Activated CD8-positive, alpha-beta T cell treated with anti-CD3 and anti-CD28 coated beads for 36 hours (primary cell): Measurements from ENCODE around the gene DECR2. TPM values are rescaled to one million over a fixed set of nuclear protein-coding genes. Genes with fewer than 3 reads are reported as not detected.
"Not testable (repeated sequence)": the region's sequence is repeated elsewhere in the genome, so short reads cannot be mapped to it uniquely, and the experiment has no call there.

Source experiments
- ATAC-seq: fragments of 200-7000 bp; cut with Tn5 transposase; one replicate; pipeline ENCODE4 v1.10.0; 2021; ENCODE audit warnings: mild to moderate bottlenecking, moderate library complexity
- CTCF ChIA-PET: fragments of 350-600 bp; sonication (Branson Sonifier 250); formaldehyde crosslinking; loops from one replicate; lab custom pipeline; 2021; ENCODE audit warnings: antibody characterized with exemption; lab: Charles Lee
- POLR2A ChIA-PET: fragments of 350-600 bp; sonication (Branson Sonifier 250); formaldehyde crosslinking; loops from one replicate; lab custom pipeline; 2021; ENCODE audit warnings: antibody characterized with exemption; lab: Charles Lee
- DNase-seq: peaks from one replicate; pipeline ENCODE4 v3.0.0-alpha.2; 2020
- H3K27ac Mint-ChIP-seq: one replicate; pipeline ENCODE4 v1.8.0; 2021; ENCODE audit warnings: mild to moderate bottlenecking, mixed read lengths
- H3K27me3 Mint-ChIP-seq: one replicate; pipeline ENCODE4 v1.8.0; 2021; ENCODE audit warnings: mixed read lengths
- H3K36me3 Mint-ChIP-seq: one replicate; pipeline ENCODE4 v1.8.0; 2021; ENCODE audit warnings: low read depth, mixed read lengths
- H3K4me1 Mint-ChIP-seq: one replicate; pipeline ENCODE4 v1.8.0; 2021; ENCODE audit warnings: low read depth, mixed read lengths
- H3K4me3 Mint-ChIP-seq: one replicate; pipeline ENCODE4 v1.8.0; 2021; ENCODE audit warnings: mild to moderate bottlenecking, moderate library complexity, mixed read lengths
- H3K9me3 Mint-ChIP-seq: one replicate; pipeline ENCODE4 v1.8.0; 2021; ENCODE audit warnings: mixed read lengths
- intact Hi-C: fragments of 100-400 bp; cut with micrococcal nuclease; formaldehyde crosslinking; loops from one replicate; pipeline ENCODE4 v1.10.0; 2022
- total RNA-seq, 2 experiments: library from RNA; stranded (reverse); gene quantifications; one replicate each; pipeline ENCODE4 v1.2.3, GENCODE V29; 2021
- TF ChIP-seq, protein P1 (sequence below): fragments of 200-600 bp; IDR thresholded peaks from one replicate; pipeline ENCODE4 v1.8.0; 2022; ENCODE audit warnings: antibody characterized with exemption, mild to moderate bottlenecking

The DECR2 gene
- total RNA-seq, 2 experiments from 2014 or later: 9.7 to 10.0 TPM

DNA sequence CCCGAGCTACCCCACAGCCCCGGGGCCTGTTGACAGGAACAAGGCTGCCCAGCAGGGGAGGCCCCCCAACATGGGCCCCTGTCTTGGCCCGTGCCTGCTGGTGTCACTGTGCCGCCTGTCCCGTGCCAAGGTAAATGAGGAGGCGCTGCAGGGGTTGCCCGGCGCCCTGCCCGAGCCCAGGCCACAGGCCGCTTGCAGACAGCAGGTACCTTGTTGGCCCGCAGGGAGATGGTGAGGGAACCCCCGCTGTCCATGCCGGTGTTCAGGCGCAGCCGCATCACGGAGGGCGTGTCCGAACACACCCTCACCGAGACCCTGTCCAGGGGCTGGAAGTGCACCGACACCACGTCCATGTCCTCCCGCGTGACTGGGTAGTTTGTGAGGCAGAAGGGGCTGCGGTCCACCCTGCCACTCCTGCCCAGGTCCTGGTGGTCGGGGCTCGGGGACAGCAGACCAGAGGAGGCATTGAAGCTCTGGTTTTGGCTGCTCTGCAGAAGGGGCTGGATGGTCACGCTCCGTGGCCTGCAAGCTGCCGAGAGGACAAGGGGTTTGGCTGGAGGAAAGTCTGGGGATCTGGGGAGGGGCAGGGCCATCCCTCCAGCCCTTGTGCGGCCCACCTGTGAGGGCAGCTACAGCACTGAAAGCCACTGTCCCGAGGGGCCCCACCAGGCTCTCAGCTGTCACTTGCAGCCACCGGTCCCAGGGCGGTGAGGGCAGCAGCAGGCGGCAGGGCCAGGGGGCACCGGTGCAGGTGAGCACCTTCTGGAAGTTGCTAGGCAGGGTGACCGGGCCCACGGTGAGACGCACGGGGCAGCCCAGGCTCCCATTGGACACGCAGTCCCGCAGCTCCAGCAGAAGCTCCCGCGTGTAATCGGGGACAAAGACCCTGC is 25.5 kb upstream of the DECR2 start:
- ChIA-PET POLR2A (no interaction called here), CTCF (no interaction called here)
- ATAC-seq (no peak), DNase-seq (no peak)
- TF ChIP-seq, protein P1, sequence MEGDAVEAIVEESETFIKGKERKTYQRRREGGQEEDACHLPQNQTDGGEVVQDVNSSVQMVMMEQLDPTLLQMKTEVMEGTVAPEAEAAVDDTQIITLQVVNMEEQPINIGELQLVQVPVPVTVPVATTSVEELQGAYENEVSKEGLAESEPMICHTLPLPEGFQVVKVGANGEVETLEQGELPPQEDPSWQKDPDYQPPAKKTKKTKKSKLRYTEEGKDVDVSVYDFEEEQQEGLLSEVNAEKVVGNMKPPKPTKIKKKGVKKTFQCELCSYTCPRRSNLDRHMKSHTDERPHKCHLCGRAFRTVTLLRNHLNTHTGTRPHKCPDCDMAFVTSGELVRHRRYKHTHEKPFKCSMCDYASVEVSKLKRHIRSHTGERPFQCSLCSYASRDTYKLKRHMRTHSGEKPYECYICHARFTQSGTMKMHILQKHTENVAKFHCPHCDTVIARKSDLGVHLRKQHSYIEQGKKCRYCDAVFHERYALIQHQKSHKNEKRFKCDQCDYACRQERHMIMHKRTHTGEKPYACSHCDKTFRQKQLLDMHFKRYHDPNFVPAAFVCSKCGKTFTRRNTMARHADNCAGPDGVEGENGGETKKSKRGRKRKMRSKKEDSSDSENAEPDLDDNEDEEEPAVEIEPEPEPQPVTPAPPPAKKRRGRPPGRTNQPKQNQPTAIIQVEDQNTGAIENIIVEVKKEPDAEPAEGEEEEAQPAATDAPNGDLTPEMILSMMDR: no peak
- Mint-ChIP-seq H3K27ac (no peak overlapping the region), H3K4me1 (peaks cover 10% of the 10 kb centered on the region), H3K27me3 (no peaks in the 10 kb centered on the region), H3K9me3 (no peaks in the 10 kb centered on the region), H3K36me3 (no peaks in the 10 kb centered on the region), H3K4me3 (no peak overlapping the region)
- intact Hi-C loops: no loop called here

DNA sequence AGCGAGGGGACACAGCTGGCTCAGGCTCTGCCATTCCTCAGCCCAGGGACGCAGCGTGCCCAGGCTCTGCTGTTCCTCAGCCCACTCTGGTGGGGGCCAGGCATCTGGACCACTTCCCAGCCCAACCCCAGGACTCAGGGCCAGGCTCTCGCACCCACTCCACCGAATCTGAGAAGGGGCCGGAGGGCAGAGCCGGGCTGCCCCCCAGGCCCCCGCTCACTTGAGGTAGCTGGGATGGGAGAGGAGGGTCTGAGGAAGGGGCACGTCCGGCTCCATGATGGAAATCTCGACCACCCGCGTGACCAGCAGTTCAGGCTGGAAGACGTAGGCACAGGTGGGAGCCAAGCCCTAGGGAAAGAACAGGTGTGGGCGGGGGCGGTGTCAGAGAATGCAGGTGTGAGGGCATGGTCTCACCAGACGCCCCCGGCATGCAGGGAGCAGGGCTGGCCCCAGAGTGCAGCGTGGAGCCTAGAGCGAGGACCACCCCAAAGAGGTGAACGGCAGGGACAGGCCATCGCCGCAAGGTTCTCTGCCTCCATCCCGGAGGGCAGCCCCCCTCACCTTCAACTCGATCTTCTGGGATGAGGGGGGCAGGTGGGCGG is 24.8 kb upstream of the DECR2 start:
- H3K9me3 Mint-ChIP-seq: no peaks in the 10 kb centered on the region
- H3K4me3 Mint-ChIP-seq: no peak overlapping the region
- ATAC-seq (no peak), DNase-seq (no peak)
- no peaks in the 10 kb centered on the region for H3K27me3 Mint-ChIP-seq
- intact Hi-C loops: no loop called here
- CTCF ChIA-PET: no interaction called here
- H3K27ac Mint-ChIP-seq: no peak overlapping the region
- POLR2A ChIA-PET: no interaction called here
- peaks cover 10% of the 10 kb centered on the region for H3K4me1 Mint-ChIP-seq
- TF ChIP-seq, protein P1: no peak
- no peaks in the 10 kb centered on the region for H3K36me3 Mint-ChIP-seq

DNA sequence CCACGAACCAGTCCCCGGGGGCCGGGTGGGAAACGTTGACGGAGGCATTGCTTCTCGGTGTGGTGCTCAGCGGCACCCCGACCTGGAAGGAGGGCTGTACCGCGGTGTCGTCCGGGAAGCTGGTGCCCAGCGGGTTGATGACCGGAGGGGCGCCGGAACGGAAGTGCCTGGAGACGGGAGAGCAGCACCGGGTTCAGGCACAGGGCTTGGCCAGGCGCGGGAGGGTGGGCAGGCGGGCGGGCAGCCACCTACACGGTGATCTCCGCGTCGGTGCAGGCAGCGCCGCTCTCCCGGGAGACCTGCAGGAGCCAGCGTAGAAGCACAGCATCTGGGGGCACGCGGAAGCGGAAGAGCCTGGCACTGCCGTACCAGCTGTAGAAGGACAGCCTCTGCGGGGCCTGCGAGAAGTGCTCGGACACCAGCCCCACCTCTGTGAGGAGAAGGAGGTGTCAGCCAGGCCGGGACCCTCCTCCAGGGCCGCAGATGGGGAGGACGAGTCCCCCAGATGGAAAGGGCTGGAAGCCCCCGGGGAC is 24.2 kb upstream of the DECR2 start:
- no peaks in the 10 kb centered on the region for H3K27me3 Mint-ChIP-seq
- intact Hi-C loops: no loop called here
- DNase-seq (no peak), ATAC-seq (no peak)
- no peak overlapping the region for H3K27ac Mint-ChIP-seq
- ChIA-PET CTCF (no interaction called here), POLR2A (no interaction called here)
- peaks cover 12% of the 10 kb centered on the region for H3K4me1 Mint-ChIP-seq
- no peaks in the 10 kb centered on the region for H3K36me3 Mint-ChIP-seq
- H3K4me3 Mint-ChIP-seq: no peak overlapping the region
- TF ChIP-seq, protein P1: no peak
- H3K9me3 Mint-ChIP-seq: no peaks in the 10 kb centered on the region

DNA sequence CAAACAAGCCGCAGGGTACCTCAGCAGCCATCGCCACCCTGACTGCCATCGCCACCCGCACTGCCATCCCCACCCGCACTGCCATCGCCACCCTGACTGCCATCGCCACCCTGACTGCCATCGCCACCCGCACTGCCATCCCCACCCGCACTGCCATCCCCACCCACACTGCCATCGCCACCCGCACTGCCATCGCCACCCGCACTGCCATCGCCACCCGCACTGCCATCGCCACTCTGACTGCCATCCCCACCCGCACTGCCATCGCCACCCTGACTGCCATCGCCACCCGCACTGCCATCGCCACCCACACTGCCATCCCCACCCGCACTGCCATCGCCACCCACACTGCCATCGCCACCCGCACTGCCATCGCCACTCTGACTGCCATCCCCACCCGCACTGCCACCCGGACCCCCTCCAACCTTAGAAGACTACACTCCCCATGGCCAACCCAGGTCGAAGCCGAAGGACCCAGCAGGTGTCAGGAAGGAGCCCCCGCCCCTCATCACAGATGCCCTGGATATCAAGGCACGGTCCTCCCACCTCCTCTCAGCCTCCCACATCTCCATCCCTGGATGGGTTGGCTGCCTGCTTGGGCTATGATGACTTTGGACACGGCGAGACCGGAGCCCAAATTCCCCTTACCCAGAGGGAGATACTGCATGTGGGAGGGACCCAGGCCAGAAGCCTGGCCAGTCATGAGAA is 23.4 kb upstream of the DECR2 start:
- H3K4me3 Mint-ChIP-seq, H3K9me3 Mint-ChIP-seq, intact Hi-C loops, ATAC-seq, DNase-seq, H3K27me3 Mint-ChIP-seq, H3K27ac Mint-ChIP-seq, H3K36me3 Mint-ChIP-seq, POLR2A ChIA-PET, CTCF ChIA-PET: not testable (repeated sequence)
- H3K4me1 Mint-ChIP-seq: peaks cover 18% of the 10 kb centered on the region

DNA sequence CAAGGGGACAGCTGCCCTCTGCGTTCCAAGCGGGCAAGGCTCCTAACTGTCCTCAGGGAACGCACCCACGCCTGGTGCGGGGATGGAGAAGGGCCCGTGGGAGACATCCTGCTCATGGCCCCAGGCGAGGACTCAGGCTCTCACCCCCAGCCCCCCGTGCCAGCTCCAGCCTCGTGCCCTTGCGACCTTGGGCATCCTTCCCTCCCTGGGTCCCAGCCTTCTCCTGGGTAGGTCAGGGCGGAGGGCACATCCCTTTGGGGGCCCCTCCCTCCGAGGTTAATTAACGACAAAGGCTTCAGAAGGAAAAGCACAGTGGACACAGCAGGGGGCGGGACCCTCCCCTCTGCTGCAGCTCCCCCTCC is 22.9 kb upstream of the DECR2 start:
- CTCF ChIA-PET: no interaction called here
- H3K4me1 Mint-ChIP-seq: peaks cover 24% of the 10 kb centered on the region
- TF ChIP-seq, protein P1: no peak
- no peaks in the 10 kb centered on the region for H3K36me3 Mint-ChIP-seq
- H3K27me3 Mint-ChIP-seq: no peaks in the 10 kb centered on the region
- POLR2A ChIA-PET: no interaction called here
- intact Hi-C loops: no loop called here
- no peak for DNase-seq
- no peak for ATAC-seq
- no peak overlapping the region for H3K4me3 Mint-ChIP-seq
- no peak overlapping the region for H3K27ac Mint-ChIP-seq
- no peaks in the 10 kb centered on the region for H3K9me3 Mint-ChIP-seq
